ENCODE measurements around the gene NCKAP5. TPM values are rescaled to one million over a fixed set of nuclear protein-coding genes. Genes with fewer than 3 reads are reported as not detected.

The NCKAP5 gene
- total RNA-seq, 1 donor from 2014 or later = 2.7 TPM

DNA sequence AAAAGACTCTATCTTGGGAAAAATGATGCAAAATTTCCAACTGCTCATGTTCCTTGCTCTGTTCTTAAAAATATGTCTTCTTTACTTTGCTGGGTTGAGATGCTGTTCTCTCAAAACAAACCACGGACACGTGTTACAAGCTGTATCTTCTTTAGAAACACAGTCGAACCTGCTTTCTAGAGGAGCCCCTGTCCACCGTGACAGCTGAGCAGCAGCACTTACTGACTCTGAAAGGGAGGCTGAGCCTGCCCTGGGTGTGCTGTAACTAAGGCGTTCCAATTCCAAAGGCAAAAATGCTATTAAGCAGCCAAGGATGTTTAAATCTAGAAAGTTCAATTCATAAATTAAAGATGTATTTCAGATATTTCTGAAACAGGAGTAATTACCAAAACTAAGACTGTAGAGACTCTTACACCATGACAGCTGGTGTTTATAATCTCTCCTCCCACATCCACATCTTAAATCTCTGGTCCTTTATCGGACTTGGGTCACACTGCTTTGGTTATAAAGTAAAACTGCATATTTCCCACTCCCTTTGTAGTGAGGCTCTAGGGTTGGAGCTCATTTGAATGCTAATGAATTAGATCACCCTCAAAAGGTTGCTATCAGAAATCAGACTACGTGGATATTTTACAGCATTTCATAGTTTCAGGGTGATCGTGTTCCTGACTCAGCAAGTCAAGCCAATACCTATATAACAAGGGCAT, 617.1 kb downstream of the NCKAP5 start:
- Histone ChIP-seq H3K4me2 (ENCODE audit: low read length) (no peak overlapping the region), H3K27ac (ENCODE audit: low read depth, low read length) (no peak overlapping the region), H2AFZ (ENCODE audit: low read depth, low read length) (no peak overlapping the region), H3K9ac (ENCODE audit: low read length) (no peak overlapping the region), H4K20me1 (ENCODE audit: insufficient read depth, low read length) (no peaks in the 10 kb centered on the region), H3K4me1 (ENCODE audit: insufficient read depth, low read length) (no peaks in the 10 kb centered on the region), H3K79me2 (ENCODE audit: insufficient read depth, low read length) (no peaks in the 10 kb centered on the region), H3K4me3 (ENCODE audit: insufficient read depth, low read depth, low read length) (no peak overlapping the region), H3K36me3 (ENCODE audit: insufficient read depth, low read length) (no peaks in the 10 kb centered on the region), H3K9me3 (ENCODE audit: insufficient read depth, low read depth, low read length) (no peaks in the 10 kb centered on the region), H3K27me3 (ENCODE audit: insufficient read depth, low read length) (no peaks in the 10 kb centered on the region)
- no peak for TF ChIP-seq EZH2 (IDR thresholded peaks at IDR 0.05; ENCODE audit: insufficient read depth, low read length)
- TF ChIP-seq, protein P1, sequence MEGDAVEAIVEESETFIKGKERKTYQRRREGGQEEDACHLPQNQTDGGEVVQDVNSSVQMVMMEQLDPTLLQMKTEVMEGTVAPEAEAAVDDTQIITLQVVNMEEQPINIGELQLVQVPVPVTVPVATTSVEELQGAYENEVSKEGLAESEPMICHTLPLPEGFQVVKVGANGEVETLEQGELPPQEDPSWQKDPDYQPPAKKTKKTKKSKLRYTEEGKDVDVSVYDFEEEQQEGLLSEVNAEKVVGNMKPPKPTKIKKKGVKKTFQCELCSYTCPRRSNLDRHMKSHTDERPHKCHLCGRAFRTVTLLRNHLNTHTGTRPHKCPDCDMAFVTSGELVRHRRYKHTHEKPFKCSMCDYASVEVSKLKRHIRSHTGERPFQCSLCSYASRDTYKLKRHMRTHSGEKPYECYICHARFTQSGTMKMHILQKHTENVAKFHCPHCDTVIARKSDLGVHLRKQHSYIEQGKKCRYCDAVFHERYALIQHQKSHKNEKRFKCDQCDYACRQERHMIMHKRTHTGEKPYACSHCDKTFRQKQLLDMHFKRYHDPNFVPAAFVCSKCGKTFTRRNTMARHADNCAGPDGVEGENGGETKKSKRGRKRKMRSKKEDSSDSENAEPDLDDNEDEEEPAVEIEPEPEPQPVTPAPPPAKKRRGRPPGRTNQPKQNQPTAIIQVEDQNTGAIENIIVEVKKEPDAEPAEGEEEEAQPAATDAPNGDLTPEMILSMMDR (IDR thresholded peaks at IDR 0.05; ENCODE audit: insufficient read depth, low read depth, low read length) = no peak
- Mint-ChIP-seq H3K27ac (ENCODE audit: unreplicated experiment) (no peak overlapping the region), H3K36me3 (ENCODE audit: low read depth, unreplicated experiment) (no peaks in the 10 kb centered on the region), H3K27me3 (ENCODE audit: low read depth, unreplicated experiment) (peaks cover 3% of the 10 kb centered on the region), H3K4me3 (ENCODE audit: unreplicated experiment) (no peak overlapping the region), H3K9me3 (ENCODE audit: unreplicated experiment) (no peaks in the 10 kb centered on the region), H3K4me1 (ENCODE audit: low read depth, unreplicated experiment) (peaks cover 7% of the 10 kb centered on the region)
- FAIRE-seq (no peak), DNase-seq (ENCODE audit: low read depth) (peak; percentile 28)

DNA sequence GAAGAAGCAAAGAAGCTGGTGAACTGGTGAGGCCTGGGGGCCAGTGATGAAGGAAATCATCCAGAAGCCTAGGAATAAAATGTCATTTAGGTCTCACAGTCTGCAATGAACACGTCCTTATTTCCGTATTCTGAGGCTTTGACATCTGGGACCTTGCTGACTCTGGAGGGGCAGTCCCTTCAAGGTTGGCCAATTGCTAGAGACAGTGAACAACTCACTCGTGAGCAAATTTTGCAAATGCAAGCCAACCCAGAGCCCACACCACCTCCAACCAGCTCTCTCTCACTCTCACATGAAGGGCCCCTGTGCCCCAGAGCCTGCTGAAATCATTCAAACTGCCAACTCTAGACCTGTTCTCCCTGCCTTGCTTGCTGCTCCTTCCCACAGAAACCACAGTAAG, 619.2 kb downstream of the NCKAP5 start:
- Mint-ChIP-seq H3K9me3 (ENCODE audit: unreplicated experiment) (no peaks in the 10 kb centered on the region), H3K27ac (ENCODE audit: unreplicated experiment) (no peak overlapping the region), H3K27me3 (ENCODE audit: low read depth, unreplicated experiment) (peaks cover 3% of the 10 kb centered on the region), H3K36me3 (ENCODE audit: low read depth, unreplicated experiment) (no peaks in the 10 kb centered on the region), H3K4me1 (ENCODE audit: low read depth, unreplicated experiment) (peaks cover 7% of the 10 kb centered on the region), H3K4me3 (ENCODE audit: unreplicated experiment) (no peak overlapping the region)
- Histone ChIP-seq H3K27ac (ENCODE audit: low read depth, low read length) (no peak overlapping the region), H3K9me3 (ENCODE audit: insufficient read depth, low read depth, low read length) (no peaks in the 10 kb centered on the region), H4K20me1 (ENCODE audit: insufficient read depth, low read length) (no peaks in the 10 kb centered on the region), H3K36me3 (ENCODE audit: insufficient read depth, low read length) (no peaks in the 10 kb centered on the region), H3K4me3 (ENCODE audit: insufficient read depth, low read depth, low read length) (no peak overlapping the region), H3K9ac (ENCODE audit: low read length) (no peak overlapping the region), H3K27me3 (ENCODE audit: insufficient read depth, low read length) (no peaks in the 10 kb centered on the region), H3K4me1 (ENCODE audit: insufficient read depth, low read length) (no peaks in the 10 kb centered on the region), H3K79me2 (ENCODE audit: insufficient read depth, low read length) (no peaks in the 10 kb centered on the region), H3K4me2 (ENCODE audit: low read length) (no peak overlapping the region), H2AFZ (ENCODE audit: low read depth, low read length) (no peak overlapping the region)
- no peak for TF ChIP-seq EZH2 (IDR thresholded peaks at IDR 0.05; ENCODE audit: insufficient read depth, low read length)
- TF ChIP-seq, protein P1 (IDR thresholded peaks at IDR 0.05; ENCODE audit: insufficient read depth, low read depth, low read length) = no peak
- DNase-seq (ENCODE audit: low read depth) = no peak
- no peak for FAIRE-seq

DNA sequence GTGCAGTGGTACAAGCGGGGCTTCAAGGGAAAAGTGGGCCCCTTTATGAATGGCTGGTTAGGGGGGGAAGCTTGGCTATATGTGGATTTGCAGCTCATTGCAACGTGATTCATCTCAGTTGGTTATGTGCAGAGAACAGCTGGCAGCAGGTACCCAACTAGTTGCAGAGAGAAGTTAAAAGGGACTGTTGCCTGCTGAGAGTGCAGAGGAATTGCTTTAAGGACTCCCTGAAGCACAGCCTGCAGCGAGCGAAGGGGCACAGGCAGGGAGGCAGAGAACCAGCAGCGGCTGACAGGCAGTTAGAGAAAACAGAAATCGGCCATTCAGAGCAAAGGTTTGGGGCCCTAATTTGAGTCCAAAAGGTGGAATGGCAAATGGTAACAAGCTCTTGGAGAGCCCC, 620.1 kb downstream of the NCKAP5 start:
- DNase-seq (ENCODE audit: low read depth) = no peak
- no peak for FAIRE-seq
- Histone ChIP-seq H3K9ac (ENCODE audit: low read length) (no peak overlapping the region), H3K4me1 (ENCODE audit: insufficient read depth, low read length) (no peaks in the 10 kb centered on the region), H3K4me3 (ENCODE audit: insufficient read depth, low read depth, low read length) (no peak overlapping the region), H3K9me3 (ENCODE audit: insufficient read depth, low read depth, low read length) (no peaks in the 10 kb centered on the region), H3K36me3 (ENCODE audit: insufficient read depth, low read length) (no peaks in the 10 kb centered on the region), H3K27ac (ENCODE audit: low read depth, low read length) (no peak overlapping the region), H3K27me3 (ENCODE audit: insufficient read depth, low read length) (no peaks in the 10 kb centered on the region), H2AFZ (ENCODE audit: low read depth, low read length) (no peak overlapping the region), H3K4me2 (ENCODE audit: low read length) (no peak overlapping the region), H4K20me1 (ENCODE audit: insufficient read depth, low read length) (no peaks in the 10 kb centered on the region), H3K79me2 (ENCODE audit: insufficient read depth, low read length) (no peaks in the 10 kb centered on the region)
- Mint-ChIP-seq H3K36me3 (ENCODE audit: low read depth, unreplicated experiment) (no peaks in the 10 kb centered on the region), H3K27me3 (ENCODE audit: low read depth, unreplicated experiment) (peaks cover 3% of the 10 kb centered on the region), H3K4me1 (ENCODE audit: low read depth, unreplicated experiment) (peaks cover 7% of the 10 kb centered on the region), H3K27ac (ENCODE audit: unreplicated experiment) (no peak overlapping the region), H3K9me3 (ENCODE audit: unreplicated experiment) (peaks cover 3% of the 10 kb centered on the region), H3K4me3 (ENCODE audit: unreplicated experiment) (no peak overlapping the region)
- TF ChIP-seq EZH2 (IDR thresholded peaks at IDR 0.05; ENCODE audit: insufficient read depth, low read length) = no peak
- TF ChIP-seq, protein P1 (IDR thresholded peaks at IDR 0.05; ENCODE audit: insufficient read depth, low read depth, low read length) = no peak
